Subcutaneous adipose tissue (tissue), 4 donors: ENCODE measurements around the gene ANKRD29. TPM values are rescaled to one million over a fixed set of nuclear protein-coding genes. Genes with fewer than 3 reads are reported as not detected.

Source experiments
- total RNA-seq, 4 donors: library from RNA; depleted of rRNA; stranded (reverse); fragments of >200 nt; gene quantifications; one replicate each; pipeline ENCODE4 v1.1.0, GENCODE V29; 2016
- TF ChIP-seq, protein P1 (sequence below): fragments of 450-650 bp; IDR thresholded peaks from one replicate; pipeline ENCODE4 v1.5.1; 2016; ENCODE audit warnings: low read depth, mild to moderate bottlenecking, control low read depth, antibody characterized with exemption, moderate library complexity

The ANKRD29 gene
- total RNA-seq, 4 donors from 2014 or later, result 9.2 to 30.7 (median 13.1) TPM

DNA sequence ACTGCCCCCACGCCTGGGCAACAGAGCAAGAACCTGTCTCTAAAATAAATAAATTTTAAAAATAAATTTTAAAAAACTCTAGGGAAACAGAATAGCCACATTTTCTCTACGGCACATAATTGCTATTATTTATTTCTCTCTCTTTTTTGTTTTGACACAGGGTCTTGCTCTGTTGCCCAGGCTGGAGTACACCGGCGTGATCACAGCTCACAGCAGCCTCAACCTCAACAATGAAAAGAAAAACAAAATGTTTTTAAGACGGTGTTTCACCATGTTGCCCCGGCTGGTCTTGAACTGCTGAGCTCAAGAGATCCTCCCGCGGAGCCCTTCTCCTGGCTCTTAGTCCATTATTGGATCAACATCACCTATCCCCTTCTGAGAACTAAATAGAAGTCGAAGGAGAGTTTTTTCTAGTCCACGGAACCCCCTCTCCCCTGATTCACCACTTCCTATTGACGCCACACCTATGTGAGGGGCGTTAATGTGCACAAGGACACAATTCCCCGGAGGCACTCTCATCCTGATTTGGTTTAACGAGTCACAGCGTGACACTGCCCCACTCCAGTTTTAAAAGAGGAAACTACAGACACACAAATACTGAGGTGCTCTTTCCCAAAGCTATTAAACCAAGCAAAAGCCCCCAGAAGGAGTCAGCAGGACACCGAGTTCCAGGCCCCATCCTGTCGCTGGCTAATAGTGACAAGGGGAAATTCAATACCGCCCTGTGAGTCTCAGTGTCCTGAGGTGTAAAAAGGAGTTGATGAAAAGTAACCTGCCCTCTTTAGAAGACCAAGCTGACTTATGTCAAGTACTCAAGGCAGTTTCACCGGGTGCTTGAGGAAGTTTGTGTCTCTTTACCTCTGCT lies 77.5 kb downstream of the ANKRD29 start:
- TF ChIP-seq, protein P1, sequence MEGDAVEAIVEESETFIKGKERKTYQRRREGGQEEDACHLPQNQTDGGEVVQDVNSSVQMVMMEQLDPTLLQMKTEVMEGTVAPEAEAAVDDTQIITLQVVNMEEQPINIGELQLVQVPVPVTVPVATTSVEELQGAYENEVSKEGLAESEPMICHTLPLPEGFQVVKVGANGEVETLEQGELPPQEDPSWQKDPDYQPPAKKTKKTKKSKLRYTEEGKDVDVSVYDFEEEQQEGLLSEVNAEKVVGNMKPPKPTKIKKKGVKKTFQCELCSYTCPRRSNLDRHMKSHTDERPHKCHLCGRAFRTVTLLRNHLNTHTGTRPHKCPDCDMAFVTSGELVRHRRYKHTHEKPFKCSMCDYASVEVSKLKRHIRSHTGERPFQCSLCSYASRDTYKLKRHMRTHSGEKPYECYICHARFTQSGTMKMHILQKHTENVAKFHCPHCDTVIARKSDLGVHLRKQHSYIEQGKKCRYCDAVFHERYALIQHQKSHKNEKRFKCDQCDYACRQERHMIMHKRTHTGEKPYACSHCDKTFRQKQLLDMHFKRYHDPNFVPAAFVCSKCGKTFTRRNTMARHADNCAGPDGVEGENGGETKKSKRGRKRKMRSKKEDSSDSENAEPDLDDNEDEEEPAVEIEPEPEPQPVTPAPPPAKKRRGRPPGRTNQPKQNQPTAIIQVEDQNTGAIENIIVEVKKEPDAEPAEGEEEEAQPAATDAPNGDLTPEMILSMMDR, result no peak

DNA sequence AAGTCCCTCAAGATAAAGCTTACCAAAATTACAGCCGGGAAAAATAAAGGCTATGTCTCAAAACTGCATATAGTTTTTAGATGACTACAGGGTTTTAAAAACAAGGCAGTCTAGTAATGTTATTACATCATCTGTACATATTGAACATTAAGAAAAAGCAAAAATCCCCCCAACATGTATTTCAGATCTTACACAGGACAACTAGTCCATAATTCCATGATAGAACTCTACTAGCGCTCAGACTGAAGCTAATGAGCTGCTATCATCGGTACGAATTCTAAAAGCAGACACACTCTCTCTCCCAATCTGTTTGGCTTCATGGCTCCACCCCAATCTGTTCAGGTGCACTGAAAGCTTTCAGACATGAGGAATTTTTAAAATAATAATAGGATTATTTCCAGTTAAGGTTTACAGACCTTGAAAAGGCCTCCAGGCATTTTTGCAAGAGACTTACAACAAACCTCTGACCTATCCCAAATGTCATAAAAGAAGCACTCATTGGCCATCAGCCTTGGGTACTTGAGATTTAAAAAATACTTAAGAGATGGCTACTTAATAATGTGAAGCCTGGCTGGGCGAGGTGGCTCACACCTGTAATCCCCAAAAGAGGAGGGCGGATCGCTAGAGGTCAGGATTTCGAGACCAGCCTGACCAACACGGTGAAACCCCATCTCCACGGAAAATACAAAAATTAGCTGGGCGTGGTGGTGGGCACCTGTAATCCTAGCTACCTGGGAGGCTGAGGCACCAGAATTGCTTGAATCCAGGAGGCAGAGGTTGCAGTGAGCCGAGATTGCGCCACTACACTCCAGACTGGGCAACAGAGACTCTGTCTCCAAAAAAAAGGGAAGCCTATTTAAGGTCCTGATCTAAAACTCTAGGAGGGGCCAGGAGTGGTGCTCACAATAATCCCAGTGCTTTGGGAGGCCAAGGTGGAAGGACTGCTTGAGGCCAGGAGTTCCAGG lies 78.4 kb downstream of the ANKRD29 start:
- TF ChIP-seq, protein P1, result no peak

DNA sequence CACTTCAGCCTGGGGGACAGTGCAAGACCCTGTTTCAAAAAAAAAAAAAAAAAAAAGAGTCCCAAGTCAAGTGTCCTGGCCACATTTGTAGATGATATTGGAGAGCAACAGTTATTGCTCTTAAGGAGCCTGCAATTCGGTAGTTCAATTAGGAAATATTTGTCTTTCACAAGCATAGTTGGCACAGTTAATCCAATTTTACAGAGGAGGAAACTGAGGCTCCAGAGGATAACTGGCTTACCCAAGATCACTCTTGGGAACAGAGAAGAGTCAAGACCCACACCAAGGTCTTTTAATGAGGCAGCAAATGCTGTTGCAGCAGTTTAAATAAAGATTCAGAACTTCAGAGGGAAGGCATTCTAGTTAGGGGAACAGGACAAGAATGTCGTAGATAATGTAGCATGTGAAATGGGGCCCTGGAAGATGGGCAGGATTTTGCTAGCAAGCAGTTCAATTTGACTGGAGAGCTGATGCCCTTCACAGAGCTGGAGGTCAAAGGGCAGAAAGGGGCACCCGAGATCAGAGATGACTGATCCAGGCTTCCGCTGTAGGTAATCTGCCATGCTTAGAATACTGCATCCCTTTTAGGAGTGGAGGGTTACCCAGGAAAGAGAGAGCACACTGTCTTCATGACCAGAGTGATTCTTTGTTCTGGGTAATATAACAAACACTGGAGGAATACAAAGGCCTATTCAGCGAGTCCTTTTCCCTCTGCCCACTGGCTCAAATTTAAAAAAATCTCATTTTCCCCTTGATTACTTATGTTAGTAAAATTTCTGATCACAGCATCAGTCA lies 79.4 kb downstream of the ANKRD29 start:
- TF ChIP-seq, protein P1, result no peak

DNA sequence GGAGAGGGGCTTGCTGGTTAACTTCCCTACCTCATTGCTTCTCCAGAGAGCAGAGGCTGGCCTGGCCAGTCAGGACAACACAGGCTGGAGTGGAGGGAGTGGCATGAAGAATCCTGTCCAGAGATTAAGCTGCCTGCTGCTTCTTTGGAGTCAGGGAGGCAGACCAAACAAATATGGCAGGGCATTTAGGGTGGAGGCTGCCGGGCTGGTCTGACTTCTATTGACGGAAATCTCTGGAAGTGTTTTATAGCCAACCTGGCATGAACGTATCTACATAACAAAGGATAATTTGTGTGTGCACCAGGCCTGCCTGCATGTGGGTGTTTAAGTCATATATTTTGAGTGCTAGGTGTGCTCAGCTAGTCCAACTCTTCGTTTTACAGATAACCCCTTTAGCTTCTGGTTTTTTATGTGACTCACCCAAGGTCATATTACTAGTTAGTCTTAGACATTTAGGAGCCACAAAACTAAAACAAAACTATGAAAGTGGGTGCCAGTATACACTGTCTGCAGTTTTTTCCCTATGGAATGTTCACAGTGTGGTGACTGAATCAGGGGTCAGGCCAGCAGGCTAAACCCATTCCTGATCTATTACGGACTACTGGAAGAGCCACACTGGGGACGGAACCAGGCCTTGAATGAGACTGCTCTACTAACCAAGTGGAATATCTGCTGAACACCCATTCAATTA lies 81.9 kb downstream of the ANKRD29 start:
- TF ChIP-seq, protein P1, result no peak

DNA sequence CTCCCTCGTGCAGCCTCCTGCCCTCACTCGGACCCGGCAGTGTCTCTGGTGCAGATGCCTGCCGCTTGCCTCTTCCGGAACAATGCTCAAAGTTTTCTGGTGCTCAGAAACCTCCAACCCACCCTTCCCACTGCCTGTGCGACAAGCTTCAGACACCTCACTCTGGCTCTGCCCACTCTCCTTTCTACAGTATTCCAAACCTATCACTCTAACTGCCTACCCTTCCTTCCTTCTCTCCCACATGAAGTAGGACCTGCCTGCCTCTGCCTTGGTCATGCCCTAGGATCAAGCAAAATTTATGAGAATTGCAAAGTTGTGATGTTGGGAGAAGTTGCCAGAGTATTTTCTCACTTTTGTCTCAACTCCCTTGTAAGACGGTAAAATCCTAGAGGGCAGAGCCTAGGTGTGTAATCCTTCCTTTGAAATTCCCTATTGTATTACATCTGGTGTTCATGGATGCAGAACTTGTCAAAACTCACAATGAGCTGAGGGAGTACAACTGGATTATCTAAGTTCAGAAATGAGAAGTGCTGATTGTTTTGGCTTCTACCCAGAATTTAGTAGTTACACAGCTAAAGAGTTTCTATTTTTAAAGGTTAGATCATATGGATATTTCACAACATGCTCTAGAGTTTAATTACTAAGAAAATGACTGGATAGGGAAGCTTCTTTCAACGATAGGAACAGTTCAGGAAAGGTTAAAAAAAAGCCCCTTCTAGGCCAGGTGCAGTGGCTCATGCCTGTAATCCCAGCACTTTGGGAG lies 83.6 kb downstream of the ANKRD29 start:
- TF ChIP-seq, protein P1, result no peak

GRCh38 chr18:23578067-23578701 lies 84.5 kb downstream of the ANKRD29 start:
- TF ChIP-seq, protein P1, result no peak
